Measurements from ENCODE around the gene HCRTR1. TPM values are rescaled to one million over a fixed set of nuclear protein-coding genes. Genes with fewer than 3 reads are reported as not detected.

The HCRTR1 gene
- total and polyA plus RNA-seq, 10 of the 15 experiments (the other 5 are each of a cell fraction or from before 2014, with no cell fraction given), result not detected

GRCh38 chr1:31642897-31643296 lies 25.4 kb downstream of the HCRTR1 start:
- peaks cover 53% of the 10 kb centered on the region for H3K79me2 ChIP-seq (ENCODE audit: control insufficient read depth, insufficient read depth, low read length)
- H3K4me2 ChIP-seq (ENCODE audit: control insufficient read depth, insufficient read depth), result no peak overlapping the region; the same call in 1 of the 2 replicates
- intact Hi-C loops (cut with micrococcal nuclease; ENCODE audit: unreplicated experiment) (no loop called here), in situ Hi-C loops (cut with MboI) (no loop called here)
- no peaks in the 10 kb centered on the region for H3K9me3 ChIP-seq (replicated peaks; ENCODE audit: control insufficient read depth, insufficient read depth, low read length)
- ChIA-PET POLR2A (interaction anchor here (1.7 kb wide), 1 partner anchor 9 kb away, joined by 5 read pairs; no protein-coding TSS in a partner anchor), RAD21 (ENCODE audit: unreplicated experiment) (interaction anchor here (0.6 kb wide), 1 partner anchor 293 kb away, joined by 3 read pairs; no protein-coding TSS in a partner anchor), CTCF (interaction anchor here (0.6 to 3.2 kb wide), 10 partner anchors 10 to 146 kb away, joined by 3 to 14 read pairs (median 4); no protein-coding TSS in a partner anchor), SMC1A (ENCODE audit: uncharacterized antibody, unreplicated experiment) (interaction anchor here (0.6 to 1.8 kb wide), 9 partner anchors 8 to 145 kb away, joined by 3 to 6 read pairs (median 3); partner anchors contain the start of gene HCRTR1)
- no peak overlapping the region for H3K9ac ChIP-seq (ENCODE audit: control insufficient read depth, insufficient read depth, low read length)
- no peaks in the 10 kb centered on the region for H3K36me3 ChIP-seq (ENCODE audit: control insufficient read depth in 2 of 2, insufficient read depth in 2 of 2, low read length in 1 of 2)
- no peaks in the 10 kb centered on the region for H3K27me3 ChIP-seq (replicated peaks in 1 of 2; ENCODE audit: control insufficient read depth in 2 of 2, insufficient read depth in 2 of 2, low read length in 1 of 2)
- no peak overlapping the region for H2AFZ ChIP-seq (ENCODE audit: control insufficient read depth, low read depth, low read length)
- H3K4me1 ChIP-seq (ENCODE audit: control insufficient read depth, insufficient read depth, low read length), result peaks cover 9% of the 10 kb centered on the region
- no peak for FAIRE-seq
- BruUV-seq (replicated peaks), result no TSS peak
- no peak for DNase-seq (ENCODE audit: low read depth, low spot score)
- no peak overlapping the region; the same call in 1 of the 2 replicates for H3K4me3 ChIP-seq
- H4K20me1 ChIP-seq (ENCODE audit: control insufficient read depth, insufficient read depth), result no peaks in the 10 kb centered on the region
- 100% methylated on average over 3 of the region's 3 CpGs for WGBS (ENCODE audit: insufficient coverage, insufficient replicate concordance, low lambda C conversion rate, missing lambda C conversion rate)
- no peak overlapping the region for H3K27ac ChIP-seq (ENCODE audit: control insufficient read depth, insufficient read depth)
- no peak for ATAC-seq
- no peak for TF ChIP-seq LARP7 (IDR thresholded peaks at IDR 0.05)

- 3% methylated on average over 18 of the region's 18 CpGs for WGBS (ENCODE audit: insufficient coverage, insufficient replicate concordance, low lambda C conversion rate, missing lambda C conversion rate)
- ATAC-seq (peak; percentile 69), DNase-seq (ENCODE audit: low read depth, low spot score) (no peak), FAIRE-seq (no peak)
- intact Hi-C loops (cut with micrococcal nuclease; ENCODE audit: unreplicated experiment) (no loop called here), in situ Hi-C loops (cut with MboI) (no loop called here)
- ChIA-PET SMC1A (ENCODE audit: uncharacterized antibody, unreplicated experiment) (interaction anchor here (0.8 to 1.8 kb wide), 7 partner anchors 15 to 221 kb away, joined by 3 to 6 read pairs (median 3); partner anchors contain the start of gene HCRTR1), POLR2A (interaction anchor here (1.0 kb wide), 1 partner anchor 26 kb away, joined by 3 read pairs; no protein-coding TSS in a partner anchor), CTCF (interaction anchor here (1.0 to 3.2 kb wide), 11 partner anchors 9 to 223 kb away, joined by 3 to 14 read pairs (median 7); partner anchors contain the start of gene COL16A1), RAD21 (ENCODE audit: unreplicated experiment) (interaction anchor here (1.0 to 2.1 kb wide), 6 partner anchors 22 to 249 kb away, joined by 3 to 11 read pairs (median 4); no protein-coding TSS in a partner anchor)
- peak overlapping the region; percentile 82 for H3K4me2 ChIP-seq (ENCODE audit: control insufficient read depth, insufficient read depth)
- no peaks in the 10 kb centered on the region for H3K27me3 ChIP-seq (replicated peaks in 1 of 2; ENCODE audit: control insufficient read depth in 2 of 2, insufficient read depth in 2 of 2, low read length in 1 of 2)
- H2AFZ ChIP-seq (ENCODE audit: control insufficient read depth, low read depth, low read length), result peak overlapping the region; percentile 84
- H3K27ac ChIP-seq (ENCODE audit: control insufficient read depth, insufficient read depth), result peak overlapping the region; percentile 92
- H3K9me3 ChIP-seq (replicated peaks; ENCODE audit: control insufficient read depth, insufficient read depth, low read length), result no peaks in the 10 kb centered on the region
- H3K4me3 ChIP-seq, result peak overlapping the region; percentile 78
- no peaks in the 10 kb centered on the region for H4K20me1 ChIP-seq (ENCODE audit: control insufficient read depth, insufficient read depth)
- peaks cover 7% of the 10 kb centered on the region for H3K4me1 ChIP-seq (ENCODE audit: control insufficient read depth, insufficient read depth, low read length)
- H3K9ac ChIP-seq (ENCODE audit: control insufficient read depth, insufficient read depth, low read length), result peak overlapping the region; percentile 89
- no peaks in the 10 kb centered on the region for H3K36me3 ChIP-seq (ENCODE audit: control insufficient read depth in 2 of 2, insufficient read depth in 2 of 2, low read length in 1 of 2)
- H3K79me2 ChIP-seq (ENCODE audit: control insufficient read depth, insufficient read depth, low read length), result peaks cover 44% of the 10 kb centered on the region
- no TSS peak for BruUV-seq (replicated peaks)
- TF ChIP-seq SREBF1 (IDR thresholded peaks at IDR 0.05; ENCODE audit: low read length), result no peak
- 0 out of 2 replicates have a peak, but pooled peaks have one; percentile 8 for TF ChIP-seq SMAD5 (IDR thresholded peaks at IDR 0.05; ENCODE audit: low read depth)
- no peak for TF ChIP-seq RFX5 (IDR thresholded peaks at IDR 0.05; ENCODE audit: low read depth, low read length)
- no peak for TF ChIP-seq ZBTB33 (IDR thresholded peaks at IDR 0.05)
- TF ChIP-seq SMARCA5 (IDR thresholded peaks at IDR 0.05), result 0 out of 2 replicates have a peak, but pooled peaks have one; percentile 70
- 0 out of 2 replicates have a peak, but pooled peaks have one; percentile 8 for TF ChIP-seq PAX5 (IDR thresholded peaks at IDR 0.05; ENCODE audit: borderline replicate concordance, low read depth, low read length)
- TF ChIP-seq CEBPZ (IDR thresholded peaks at IDR 0.05; ENCODE audit: low read depth, low read length), result no peak
- TF ChIP-seq MEF2A (IDR thresholded peaks at IDR 0.05; ENCODE audit: insufficient read depth, low read depth, low read length), result no peak
- peak; percentile 79 for TF ChIP-seq YY1 (IDR thresholded peaks at IDR 0.05; ENCODE audit: low read depth, low read length)
Measured at GRCh38 chr1:31643976-31644559, 26.6 kb downstream of the HCRTR1 start.
